ENCODE data around the gene GRB10.

GRB10 gene

DNA sequence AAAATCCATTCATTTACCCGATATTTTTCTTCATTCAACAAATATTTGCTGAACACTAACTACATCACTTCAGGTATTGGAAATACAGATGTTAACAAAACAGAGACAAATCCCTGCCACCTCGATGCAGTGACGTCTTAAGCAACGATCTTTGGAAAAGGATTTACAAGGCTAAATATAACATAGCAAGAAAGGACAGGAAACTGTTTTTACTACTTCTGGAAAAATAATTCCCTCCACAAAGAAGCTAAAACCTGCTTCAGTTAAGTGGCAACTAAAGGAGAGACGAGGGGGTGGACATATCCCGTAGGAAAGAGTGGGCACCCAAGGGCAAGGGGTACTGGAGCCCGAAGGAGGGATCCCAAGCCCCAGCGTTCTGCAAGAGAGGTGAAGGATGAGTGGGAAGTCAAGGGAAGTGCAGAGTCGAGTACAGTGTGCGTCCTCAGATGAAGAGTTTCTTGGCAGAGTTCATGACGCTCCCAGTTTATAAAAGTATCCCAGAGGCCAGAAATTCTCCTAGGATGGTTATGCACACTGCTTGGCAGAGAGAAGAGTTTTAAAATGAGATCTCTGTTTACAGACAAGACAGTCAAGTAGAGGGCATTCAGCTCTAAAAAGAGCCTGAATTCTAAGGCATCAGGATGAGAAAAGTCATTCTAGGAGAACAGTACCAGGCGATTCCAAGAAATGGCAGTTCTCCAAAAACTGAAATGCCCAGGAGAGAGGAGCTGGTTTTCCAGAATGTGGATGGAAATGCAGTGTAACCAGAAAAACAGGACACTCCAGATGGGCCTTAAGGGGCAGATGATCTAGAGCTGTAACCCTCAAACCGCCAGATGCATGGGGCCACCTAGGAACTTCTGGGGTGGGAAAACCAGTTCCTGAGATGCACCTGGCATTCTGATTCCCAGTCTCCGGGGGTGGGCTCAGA lies 97.3 kb downstream of the GRB10 start:
- DNase-seq: no peak

DNA sequence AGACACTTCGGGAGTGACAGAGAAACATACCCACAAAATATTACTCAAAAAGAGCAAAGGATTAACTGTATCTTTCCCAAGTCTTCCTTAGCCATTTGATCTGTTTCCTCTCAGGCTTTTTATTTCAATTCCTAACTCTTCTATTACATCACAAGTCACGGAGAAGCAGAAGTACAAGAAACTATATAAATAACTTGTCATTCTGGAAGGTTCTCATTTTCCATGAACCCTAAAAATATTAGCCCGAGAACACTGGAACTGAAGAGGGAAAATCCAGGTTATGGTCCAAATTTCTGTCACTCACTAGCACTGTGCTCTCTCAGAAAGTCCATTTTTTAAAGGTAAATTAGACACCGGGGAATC lies 98.0 kb downstream of the GRB10 start:
- DNase-seq: no peak

DNA sequence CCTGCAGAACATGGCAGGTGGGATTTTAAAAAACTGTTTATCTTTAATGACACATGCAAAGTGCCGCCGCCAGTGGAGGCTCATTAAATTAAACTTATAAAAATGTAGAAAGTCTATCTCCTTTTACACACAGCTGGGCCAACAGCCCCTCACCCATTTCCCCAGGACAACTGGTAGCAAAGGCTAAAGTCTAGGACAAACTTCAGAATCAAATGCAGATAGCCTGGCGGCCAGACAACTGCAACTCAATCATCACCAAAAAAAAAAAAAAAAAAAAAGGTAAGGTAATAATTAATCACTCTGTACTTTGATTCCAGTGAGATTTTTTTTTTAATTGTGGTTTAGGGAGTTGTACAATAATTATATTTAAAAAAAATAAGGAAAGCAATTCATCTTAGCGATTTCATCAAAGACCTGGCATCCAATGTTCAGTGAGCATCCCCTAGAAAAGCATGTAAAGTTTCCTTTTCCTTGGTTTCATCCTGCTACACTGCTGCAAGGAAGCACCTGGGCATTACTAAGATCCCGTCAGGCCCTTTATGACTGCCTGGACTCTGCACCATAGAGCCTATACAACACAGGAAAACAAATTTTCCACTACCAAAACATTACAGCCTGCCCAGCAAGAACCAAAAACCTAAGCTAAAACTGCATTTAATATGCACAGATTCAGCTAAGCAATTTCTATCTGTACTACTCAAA lies 98.5 kb downstream of the GRB10 start:
- DNase-seq: no peak

DNA sequence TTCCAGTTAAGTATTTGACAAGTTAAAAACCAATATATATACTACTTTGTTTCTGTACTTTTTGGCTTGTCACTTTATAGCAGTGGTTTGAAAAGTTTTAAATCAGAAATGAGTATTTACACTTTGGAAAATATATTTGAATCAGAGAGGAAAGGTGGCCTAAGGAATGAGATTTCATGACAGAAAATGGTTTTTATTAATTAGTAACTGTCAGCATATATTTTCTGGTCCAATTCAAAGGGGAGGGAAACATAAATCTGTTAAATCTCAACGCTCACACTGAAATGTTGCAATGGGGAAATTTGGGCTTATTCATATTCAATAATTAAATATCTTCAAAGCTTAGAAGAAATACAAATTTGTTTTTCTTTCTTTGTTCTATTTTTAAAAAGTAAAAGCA lies 100.1 kb downstream of the GRB10 start:
- no peak for DNase-seq

DNA sequence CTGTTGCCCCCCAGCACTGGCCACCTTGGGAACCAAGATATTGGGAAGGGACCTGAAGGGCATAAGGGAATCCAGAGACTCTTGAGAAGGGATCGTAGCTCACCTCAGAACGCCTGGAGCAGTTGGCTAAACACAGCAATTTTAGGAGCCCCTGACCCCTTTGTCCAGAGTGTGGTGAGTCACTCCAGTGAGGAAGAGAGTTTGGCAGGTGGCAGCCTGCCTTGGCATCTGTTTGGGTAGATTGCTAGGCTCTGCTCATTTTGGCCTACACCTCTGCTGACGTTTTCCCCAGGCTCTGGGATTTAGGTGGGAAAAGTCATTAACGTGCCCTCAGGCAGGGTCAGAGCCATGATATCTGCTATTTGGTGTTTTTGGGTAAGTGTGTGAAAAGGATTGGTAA lies 100.6 kb downstream of the GRB10 start:
- no peak for DNase-seq

DNA sequence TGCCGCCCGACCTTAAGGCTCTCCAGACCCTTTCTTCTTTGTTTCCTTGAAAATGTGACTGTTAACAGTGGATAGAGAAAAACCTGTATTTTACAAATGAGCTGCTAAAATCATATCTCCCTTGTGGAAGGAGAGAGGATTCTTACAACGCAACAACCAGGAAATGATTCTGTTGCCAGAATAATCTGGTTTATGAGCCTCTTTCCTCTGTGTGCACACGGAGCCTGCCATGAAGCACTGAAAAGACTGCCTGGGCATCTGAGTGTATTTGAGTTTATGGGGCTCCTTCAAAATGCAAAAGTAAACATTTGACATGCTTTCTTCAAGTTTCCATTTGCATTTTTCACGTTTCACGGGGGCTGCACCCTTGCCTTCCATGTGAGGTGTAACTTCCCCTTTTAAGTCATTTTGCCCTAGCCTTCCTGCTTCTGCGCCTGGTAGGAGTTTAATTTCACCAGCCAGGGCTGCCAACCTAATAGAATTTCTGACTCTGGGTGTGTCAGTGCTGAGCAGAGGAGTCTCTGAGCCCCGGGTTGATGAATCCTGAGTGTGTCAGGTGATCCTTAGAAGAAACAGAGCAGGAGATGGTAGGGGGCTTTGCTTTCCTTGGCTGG lies 101.2 kb downstream of the GRB10 start:
- no peak for DNase-seq

DNA sequence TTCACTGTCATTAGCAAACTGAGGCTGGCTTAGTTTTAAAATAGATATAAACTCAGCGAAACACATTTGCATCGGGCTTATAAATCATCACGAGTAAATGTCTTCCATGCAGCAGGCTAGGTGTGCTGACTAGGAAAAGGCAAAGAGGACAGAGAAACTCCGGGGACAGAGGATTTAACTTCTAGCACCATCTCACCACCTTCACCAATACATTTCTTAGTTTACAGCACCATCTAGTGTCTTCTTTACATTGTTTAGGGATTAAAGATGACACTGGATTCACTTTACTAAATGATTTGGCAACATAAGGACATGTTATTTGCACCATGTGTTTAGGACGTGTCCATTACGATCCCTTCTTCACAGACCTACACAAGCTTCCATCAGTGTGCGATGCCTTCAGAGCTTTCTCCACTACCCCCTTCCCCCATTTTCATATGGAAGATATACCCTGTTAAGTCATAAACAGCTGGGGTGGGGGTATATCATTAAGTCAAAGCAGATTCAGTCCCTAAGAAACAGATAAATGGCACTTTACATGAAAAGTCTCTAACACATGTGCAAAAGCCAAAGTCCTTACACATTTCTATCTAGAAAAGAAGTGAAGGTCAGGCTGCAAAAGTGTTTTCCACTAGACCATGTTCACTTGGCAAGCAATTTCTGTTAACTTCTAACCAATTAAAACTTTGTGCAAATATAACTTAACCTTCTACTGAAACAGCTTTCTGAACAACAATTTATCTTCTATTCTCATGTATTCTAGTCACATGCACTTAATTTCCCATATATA lies 103.3 kb downstream of the GRB10 start:
- DNase-seq: no peak

DNA sequence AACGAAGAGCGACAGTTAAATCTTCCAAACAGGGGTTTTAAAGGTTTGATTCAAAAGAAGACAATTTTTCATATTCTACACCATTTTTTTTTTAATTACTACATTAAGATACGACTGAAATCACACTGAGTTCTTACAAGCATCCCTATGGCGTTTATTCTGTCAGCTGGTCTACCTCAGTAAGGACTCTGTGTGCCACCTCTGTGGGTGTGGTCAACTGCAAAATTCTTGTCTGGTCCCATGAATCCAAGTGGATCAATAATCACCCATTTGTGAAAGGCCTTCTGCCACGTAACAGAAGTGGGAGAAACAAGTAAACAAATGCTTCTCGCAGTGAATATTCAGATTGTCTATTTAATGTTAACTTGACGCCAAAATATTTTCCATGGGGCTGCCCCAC lies 104.1 kb downstream of the GRB10 start:
- no peak for DNase-seq

DNA sequence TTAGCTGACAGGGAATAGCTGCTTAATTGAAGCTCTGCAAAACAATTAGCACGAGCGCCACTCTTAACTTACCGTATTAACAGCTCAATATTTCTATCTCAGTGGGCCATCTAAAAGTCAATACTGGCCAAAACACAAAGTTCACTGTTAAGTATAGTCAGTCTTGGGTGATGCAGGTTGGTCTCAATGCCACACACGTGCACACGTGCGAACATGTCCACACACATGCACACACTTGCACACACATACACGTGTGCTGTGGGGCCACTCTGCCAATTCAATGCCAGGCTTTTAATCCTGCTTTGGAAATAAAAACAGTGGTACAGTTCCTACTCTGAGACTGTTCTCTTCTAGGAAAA lies 105.1 kb downstream of the GRB10 start:
- no peak for DNase-seq

DNA sequence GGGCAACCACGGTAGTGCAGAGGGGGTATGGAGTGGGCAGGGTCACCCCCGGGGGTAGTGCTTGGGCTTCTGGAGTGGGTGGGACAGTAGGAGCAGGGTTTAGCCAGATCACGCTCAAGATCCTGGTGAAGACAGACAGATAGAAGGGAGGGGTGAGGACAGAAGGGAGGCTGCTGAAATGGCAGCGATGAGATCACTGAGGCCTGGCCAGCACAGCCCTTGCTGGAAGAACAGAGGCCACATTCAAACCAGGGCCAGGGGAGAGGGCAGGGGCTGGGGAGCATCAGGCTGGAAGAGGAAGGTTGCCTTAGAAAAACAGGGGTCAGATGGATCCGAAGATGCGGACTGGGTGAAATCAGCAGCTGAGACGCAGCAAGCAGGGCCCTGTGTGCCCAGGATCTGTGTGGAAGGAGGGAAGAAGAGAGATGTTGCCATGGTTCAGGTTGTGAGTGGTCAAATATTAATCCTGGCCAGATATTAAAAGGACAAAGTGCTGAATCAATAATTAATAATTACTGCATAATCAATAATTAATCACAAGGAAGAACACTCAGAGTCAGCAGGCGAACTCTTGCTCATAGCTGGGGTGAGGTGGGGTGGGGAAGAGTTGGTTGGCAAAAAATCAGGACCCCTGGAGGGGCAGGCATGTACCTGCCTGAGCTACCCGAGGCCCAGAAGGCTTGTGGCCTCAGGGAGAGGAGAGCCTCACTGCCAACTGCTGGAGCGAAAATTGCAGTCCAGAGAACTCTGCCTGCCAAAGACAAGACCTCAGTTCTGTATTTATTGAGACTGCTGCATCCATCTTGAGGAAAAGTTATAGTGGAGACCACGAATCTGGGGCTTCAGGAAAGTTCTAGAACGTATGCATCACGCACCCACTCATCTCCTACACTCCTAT lies 105.7 kb downstream of the GRB10 start:
- DNase-seq: no peak

DNA sequence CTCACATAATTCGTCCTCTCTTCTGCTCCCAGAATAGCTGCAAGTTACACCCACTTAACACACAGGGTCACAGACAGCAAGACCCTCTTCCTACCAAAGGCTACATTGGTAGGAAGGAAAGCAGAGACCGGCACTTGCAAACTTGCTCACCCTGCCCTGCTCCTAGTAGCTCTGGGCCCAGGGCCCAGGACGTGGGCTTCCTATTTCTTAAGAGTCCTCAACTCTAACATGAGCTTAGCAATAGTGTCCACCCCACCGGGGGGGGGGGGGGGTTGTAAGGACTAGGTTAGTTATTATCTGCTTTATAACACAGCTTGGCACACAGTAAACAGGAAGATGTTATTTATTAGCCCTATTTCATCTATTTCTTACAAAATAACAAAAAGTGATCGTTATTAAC lies 106.6 kb downstream of the GRB10 start:
- no peak for DNase-seq

DNA sequence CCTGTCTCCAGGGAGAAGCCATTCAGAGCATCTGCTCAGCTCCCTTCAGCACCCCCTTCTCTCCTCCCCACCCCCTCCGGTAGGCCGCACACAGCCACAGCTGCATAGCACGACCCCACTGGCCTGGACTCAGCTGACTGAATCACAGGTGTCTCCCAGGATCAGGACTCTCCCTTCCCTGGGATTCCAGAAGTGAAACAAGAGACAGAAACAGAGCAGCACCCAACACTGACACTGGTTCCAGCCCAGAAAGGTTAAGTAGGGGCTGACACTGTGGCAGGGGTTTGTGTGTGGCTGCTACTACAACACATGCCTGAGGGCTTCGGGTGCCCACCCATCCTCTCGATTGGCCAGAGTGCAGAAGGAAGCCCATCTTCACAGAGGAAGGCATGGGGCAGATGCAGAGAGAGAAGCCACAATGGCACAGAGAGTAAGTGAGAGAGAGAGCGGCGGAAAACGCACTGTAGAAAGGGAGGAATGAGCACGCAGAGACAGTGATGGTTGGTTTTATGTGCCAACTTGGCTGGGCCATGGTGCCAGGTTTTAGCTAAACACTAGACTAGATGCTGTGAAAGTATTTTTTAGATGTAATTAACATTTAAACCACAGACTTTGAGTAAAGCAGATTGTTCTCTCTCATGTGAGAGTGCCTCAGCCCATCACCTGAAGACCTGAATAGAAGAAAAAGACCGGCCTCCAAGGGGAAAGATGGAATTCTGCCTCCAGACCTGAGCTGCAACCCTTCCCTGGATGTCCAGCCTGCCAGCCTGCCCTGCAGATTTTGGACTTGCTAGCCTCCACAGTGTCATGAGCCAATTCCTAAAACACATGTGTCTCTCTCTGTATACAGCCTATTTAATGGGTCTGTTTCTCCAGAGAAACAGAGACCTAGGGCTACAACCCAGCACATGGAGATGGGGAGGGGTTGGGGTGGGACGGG lies 107.5 kb downstream of the GRB10 start:
- no peak for DNase-seq

DNA sequence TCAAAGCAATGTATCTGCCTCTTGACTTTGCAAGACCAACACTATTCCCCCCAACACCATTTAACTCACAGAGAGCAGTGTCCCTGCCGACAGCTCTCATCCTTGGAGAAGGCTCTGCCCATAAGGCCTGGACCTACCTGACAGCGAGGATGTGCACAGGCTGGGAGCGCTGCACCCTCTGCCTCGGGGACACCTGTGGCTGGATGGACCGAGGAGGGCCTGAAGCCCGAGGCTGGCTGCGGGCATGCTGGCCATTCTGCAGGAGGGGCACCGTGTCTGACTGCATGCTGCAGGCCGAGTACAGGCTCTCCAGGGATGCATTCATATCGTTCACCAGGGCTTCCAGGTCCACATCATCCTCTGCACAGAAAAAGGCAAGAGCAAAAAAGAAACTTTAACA lies 108.4 kb downstream of the GRB10 start:
- no peak for DNase-seq

DNA sequence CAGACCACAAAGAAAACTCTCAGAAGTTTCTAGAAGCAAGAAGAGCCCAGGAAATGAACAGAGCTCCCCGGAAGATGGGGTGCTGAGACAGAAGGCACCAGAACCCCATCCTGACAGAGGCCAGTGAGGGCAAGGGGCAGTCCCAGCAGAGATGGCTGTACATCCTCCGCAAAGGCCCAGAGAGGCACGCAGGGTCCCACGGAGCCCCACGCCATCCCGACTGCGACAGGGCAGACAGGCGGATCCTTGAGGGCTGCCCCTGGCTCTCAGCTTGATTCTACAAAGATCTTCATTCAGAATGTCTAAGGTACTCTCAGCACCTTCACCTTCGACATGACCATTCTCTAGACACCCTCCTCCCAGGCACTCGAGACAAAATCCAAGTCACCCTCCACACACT lies 109.6 kb downstream of the GRB10 start:
- no peak for DNase-seq

DNA sequence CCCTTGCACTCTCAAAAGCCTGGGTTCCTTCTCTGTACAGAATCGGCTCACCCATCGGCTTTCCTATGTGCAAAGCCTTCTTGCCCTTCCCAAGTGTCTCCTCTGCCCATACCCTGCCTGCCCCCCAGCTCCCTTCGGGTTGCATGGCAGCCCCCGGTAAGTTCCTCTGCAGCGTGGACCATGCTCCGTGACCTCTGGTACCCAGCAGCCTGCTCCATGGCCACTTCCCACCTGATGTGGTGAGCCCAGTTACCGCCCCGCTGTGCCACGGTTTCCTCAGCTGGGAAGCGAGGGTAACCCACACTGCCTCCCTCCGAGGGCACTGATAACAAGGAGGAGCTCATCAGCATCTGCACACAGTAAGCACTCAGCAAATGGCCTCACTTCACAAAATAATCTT lies 110.7 kb downstream of the GRB10 start:
- no peak for DNase-seq

DNA sequence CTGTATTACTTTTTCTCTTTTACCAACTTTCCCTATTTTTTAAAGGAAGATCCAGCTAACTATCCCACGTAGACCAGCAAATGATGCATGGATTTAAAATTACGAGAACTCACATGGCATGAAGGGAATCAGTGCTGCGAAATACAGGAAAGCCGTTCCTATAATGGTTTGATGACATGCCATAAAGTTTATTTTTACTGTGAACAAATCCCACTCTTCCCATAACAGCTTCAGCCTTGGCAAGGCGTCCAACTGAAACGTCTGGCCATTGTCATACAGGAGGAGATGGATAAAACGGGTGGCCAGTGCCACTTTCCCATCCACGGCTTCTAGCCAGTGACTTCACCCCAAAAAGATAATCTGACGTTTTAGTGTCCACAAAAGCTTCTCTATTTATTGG lies 111.3 kb downstream of the GRB10 start:
- DNase-seq: no peak

DNA sequence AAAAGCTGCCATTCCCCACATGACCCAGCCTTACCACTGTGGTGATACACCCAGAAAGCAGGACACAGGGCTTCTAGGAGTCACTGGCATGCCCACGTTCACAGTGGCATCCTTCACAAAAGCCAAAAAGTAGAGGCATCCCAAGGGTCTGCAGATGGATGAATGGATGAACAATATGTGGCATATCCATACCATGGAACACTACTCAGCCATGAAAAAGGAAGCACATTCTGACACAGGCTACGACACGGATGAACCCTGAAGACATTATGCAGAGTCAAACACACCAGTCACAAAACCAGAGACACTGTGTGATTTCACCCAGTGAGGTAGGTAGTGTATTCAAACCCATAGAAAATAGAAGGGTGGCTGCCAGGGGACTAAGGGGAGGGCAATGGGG lies 112.8 kb downstream of the GRB10 start:
- no peak for DNase-seq

DNA sequence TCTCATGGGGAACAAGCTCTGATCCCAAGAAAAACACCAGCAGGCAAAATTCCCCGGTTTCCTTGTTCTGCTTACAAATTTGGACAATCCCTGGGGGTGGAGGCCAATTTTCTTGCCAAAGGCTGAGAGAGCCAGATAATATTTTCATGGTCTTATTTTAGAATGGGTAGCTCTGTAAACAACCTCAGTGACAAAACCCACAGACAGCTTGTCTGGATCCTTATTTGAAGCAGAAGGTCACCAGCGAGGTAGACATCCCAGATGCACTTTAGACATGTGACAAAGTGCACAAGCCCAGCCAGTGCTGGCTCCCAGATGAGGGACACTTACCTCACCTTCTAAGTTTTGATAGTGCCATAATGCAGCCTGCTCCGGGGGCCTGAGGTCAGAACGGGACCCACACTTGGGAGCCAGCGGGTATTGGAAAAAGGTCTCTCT lies 114.9 kb downstream of the GRB10 start:
- no peak for DNase-seq

DNA sequence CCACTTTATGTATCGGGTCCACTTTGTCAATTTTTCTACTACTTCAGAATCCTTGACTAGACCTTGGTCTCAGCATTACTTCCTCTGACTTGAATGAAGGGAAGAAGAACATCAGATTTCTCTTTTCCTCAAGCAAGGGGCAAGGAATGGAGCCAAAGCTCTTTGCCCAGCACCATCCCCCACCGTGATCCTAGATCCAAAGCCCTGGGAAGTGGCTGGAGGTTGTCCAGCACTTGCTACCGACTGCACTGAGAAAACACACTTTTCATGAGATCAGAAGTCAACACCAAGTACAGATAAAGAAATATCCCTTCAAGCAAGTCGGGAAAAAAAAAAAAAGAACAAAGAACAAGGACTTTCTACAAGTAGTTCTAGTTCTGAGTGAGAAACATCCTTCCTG lies 115.4 kb downstream of the GRB10 start:
- no peak for DNase-seq

DNA sequence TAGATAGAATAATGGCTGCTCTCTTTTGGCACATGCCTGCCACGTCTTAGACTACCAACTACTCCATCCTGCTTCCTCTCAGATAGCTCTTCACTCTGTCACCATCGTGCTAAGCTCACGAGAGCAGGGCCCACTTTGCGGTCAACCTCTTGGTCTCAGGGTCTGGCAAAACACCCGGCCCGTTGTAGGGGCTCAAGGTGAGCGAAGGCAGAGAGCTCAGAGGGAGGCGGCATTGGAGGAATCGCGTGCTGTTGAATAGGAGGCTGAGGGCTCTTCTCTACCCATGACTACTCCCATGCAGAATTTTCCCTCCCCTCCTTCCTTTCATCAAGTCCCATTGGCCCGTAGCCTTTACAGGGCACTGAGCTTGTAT lies 116.6 kb downstream of the GRB10 start:
- no peak for DNase-seq

Measured in activated CD8-positive, alpha-beta memory T cell treated with anti-CD3 and anti-CD28 coated beads for 24 hours (primary cell).